HG03460 (cell line): ENCODE results near the gene RAB17.
"Not testable (repeated sequence)": the region's sequence is repeated elsewhere in the genome, so short reads cannot be mapped to it uniquely, and the experiment has no call there.

Experiments used
- ATAC-seq: cut with Tn5 transposase; IDR thresholded peaks from one replicate; pipeline ENCODE4 v1.9.1; 2021; ENCODE audit not compliant: unreplicated experiment

RAB17 gene

DNA sequence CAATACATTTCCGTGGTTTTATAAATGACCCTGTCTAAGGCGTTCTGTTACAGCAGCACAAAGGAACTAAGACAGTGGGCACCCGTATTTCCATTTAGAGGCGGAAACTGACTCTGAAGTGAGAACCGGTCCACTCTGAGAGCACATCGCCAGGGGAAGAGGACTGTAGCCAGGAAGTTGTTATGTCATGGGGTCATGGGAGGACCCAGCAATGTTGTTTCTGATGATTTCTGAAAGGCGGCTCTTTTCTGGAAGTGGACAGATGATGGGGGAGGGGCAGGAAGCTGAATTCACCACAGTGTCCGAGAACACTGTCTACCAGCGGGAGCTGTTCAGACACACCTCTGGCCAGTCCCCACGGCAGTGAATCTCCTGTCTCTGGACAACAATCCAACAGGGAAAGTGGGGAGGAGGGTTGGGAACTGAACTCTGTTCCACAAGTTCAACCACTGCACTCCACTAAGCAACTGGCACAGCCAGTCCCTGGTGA lies 34.7 kb upstream of the RAB17 start:
- no peak for ATAC-seq

DNA sequence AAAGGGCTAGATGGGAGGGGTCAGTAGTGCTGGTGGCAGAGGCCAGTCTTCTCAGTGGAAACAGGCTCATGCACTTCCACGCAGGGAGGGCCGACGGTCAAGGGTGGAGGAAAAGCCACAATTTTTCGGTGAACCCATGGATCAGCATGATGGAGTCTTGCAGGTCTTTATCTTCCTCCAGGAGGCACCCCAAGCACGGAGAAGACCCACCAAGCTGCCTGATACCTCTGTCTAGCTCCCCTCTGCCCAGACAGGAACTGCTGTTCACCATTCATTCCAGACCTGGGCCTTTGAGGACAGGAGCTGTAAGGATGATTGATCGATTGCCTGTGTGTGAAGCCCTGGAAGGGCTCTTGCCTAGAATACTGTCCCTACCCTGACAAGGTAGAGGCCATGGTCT lies 34.0 kb upstream of the RAB17 start:
- ATAC-seq, result no peak

DNA sequence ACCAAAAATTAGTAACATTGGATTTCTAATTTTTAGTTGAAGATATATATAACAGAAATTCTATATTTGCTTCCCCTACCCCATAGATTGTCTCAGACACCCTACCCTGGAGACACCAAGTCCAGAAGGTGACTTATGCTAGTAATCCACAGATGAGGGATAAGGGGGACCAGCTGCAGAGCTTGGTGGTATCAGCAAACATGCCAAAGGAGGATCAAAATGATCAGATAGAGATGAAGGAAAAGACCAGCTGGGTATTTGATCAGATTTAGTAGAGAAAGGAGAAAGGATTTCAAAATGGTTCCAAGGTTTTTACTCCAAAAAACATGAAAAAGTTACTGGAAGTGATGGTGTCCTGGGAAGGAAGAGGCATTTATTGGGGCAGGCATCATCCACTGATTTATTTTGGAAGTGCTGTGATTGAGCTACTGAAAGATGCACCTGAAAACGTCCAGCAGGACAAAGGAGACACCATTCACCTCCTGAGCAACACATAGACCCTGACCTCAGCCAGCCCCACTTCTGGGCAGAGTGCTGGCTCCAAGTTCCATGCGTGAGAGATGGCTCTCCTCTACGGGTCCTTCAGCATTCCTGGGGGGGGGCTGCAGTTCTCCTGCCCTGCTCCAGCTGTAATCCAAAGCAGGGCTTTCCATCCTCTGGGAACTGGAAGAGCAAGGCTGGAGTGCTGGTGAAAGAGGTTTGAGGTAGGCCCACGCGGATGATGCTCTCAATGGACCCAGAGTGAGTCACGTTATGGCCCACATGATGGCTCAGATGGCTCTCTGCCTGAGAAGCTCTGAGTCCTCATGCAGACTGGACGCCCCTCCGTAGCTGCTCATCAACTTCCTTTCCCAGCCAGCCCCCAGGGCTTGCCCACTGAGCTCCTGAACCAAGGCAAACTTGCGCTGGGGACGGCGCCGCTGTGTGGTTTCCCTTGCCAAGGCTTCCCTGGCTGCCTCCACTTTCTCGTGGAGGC lies 33.2 kb upstream of the RAB17 start:
- ATAC-seq, result no peak

GRCh38 chr2:237618449-237618848 lies 27.9 kb upstream of the RAB17 start:
- ATAC-seq, result no peak

DNA sequence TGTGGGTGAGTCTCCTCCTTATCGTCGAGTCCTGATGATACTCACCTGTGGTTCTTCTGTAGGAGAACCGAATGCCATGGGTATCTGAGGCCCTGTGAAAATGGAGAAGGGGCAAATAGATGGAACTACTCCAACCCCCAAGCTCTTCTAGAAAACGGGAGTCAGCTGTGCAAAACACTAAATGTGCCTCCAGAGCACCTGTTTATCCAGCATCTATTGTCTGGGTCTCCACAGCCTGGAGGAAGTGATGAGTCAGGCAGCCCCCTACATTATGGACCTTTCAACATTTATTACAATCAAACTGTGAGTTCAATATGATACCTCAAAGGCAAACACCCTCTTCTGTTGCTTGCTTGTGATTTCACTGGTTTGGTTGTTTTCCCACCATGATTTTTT lies 27.1 kb upstream of the RAB17 start:
- ATAC-seq, result no peak

DNA sequence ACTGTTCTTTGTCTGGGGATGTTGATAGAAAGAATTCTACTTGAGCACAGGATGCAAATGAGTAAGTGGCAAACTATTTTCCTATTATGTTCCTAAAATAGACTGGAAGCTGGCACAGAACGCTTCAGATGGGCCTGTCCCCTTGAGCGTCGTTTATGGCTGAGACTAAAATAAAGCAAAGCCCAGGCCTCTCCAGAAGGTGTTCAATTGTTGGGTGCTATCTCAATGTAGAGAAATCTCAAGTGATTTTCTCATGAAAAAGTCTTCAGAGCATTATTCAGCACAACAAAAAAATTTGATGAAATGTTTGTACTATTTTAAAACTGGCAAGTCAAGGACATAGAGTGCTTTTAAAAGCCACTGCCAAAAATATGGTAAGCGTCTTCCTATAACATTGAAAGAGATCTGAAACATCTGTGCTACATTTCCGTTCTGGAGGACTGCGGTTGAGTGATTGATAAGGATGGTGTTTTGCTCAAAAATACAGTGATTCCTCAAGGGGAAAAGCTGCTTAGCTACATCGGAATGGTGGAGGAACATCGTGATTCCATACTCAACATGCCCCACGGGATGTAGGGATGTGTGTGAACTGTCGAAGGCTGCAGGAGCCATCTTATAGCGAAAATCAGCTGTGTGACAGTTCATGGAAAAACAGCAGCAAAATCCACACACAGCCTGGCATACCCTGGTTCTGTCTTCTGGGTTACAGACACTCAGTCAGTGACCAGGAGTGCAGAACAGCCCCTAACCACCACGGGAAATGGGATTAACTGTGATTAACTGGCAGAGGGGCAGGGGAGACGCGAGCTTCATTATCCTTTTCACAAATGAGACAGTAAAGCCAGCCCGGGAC lies 26.4 kb upstream of the RAB17 start:
- no peak for ATAC-seq

DNA sequence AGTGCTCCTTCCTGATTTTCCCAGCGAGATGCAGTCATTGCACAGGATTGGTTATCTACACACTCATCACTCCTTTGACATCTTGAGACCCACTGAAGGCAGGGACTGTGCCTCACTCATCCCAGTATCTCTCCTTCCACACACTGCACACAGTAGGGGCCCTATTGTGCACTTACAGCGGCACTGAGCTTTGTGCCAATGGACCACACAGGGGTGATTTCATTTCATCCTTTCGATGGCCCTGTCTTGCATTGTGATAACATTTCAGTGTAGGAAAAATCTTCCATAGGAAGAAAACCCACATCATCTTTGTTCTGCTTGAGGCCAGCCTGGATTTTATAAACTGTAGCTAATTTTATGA lies 25.8 kb upstream of the RAB17 start:
- no peak for ATAC-seq

- ATAC-seq, result no peak
Observed at GRCh38 chr2:237615631-237616249, 25.2 kb upstream of the RAB17 start.

- ATAC-seq, result no peak
Observed at GRCh38 chr2:237614151-237614720, 23.7 kb upstream of the RAB17 start.

DNA sequence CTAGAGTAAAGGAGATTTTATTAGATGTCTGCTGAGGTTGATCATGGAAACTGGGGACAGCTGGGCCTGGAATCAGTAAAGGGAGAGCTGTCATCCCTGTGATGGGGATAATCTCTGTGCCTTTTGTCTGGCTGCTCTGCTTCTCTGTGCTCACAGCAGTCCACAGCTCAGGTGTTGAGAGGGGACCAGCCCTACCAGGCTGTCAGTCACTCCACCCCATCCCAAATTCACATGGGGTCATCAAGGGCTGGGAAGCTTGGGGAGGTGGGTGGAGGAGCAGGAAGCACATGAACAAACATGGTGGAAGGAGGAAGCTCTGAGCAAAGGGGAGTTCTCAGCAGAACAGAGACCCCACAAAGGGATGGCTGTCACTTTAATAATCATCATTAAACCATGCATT lies 23.1 kb upstream of the RAB17 start:
- no peak for ATAC-seq

- no peak for ATAC-seq
Observed at GRCh38 chr2:237612527-237613357, 22.2 kb upstream of the RAB17 start.

GRCh38 chr2:237606522-237606921 lies 16.0 kb upstream of the RAB17 start:
- not testable (repeated sequence) for ATAC-seq

GRCh38 chr2:237604960-237605359 lies 14.4 kb upstream of the RAB17 start:
- ATAC-seq, result no peak

DNA sequence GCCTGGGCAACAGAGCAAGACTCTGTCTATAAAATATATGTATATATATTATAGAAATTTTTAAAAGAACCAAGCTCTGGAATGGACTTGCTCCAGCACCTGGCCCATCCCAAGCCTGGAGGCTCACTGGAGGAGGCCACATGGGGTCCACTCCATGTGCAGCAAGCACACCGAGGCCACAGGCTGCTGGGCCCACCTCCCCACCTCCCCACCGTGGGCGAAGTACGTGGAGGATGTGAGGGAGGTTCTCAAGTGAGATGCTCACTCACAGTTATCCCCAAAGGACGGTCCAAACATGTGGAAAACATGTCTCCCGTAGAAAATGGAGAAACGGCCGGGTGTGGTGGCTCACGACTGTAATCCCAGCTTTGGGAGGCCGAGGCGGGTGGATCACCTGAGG lies 13.9 kb upstream of the RAB17 start:
- no peak for ATAC-seq

- no peak for ATAC-seq
Observed at GRCh38 chr2:237603718-237604362, 13.3 kb upstream of the RAB17 start.

DNA sequence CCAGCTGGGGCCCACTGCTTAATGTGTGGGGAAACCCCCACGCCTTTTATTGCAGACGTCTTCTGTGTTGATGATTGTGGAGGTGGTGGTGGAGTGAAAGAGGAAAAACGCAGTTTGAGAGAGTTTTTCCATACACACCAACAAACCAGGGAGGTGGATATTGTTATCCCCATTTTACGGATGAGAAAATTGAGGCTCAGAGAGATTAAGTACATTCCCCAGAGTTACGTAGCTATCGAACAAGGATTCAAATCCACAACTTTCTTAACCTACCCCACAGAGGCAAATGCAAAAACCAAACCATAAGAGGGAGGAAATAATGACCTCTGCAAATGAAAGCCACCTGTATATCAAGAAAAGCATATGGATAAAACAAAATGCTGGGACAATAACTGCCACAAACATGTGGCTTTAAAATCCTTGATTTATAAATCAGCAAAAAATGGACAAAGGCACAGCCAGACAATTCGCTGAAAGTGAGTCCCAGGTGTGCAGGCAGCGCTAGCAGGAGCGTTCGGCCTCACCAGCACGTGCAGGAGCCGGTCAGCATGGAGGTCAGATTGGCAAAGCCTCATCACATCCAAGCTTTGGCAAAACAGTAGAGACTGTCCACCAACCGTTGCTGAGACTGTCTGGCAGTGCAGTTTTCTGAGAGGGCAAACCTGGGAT lies 12.6 kb upstream of the RAB17 start:
- ATAC-seq, result no peak

DNA sequence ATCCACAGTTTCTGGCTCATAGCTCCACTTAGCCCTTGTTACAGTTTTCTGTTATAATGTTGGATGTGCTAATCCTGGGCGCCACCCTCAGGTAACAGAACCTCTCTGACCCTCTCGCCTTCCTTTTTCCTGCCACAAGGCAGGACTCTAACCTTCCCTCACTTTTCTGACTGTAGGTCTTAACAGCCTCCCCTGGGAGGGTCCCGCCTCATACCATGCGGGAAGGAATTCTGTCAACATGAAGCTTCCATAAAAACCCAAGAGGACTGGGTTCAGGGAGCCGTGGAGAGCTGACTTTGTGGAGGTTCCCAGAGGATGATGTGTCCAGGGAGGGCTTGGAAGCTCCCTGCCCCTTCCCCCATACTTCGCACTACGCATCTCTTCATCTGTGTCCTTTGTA lies 11.9 kb upstream of the RAB17 start:
- ATAC-seq, result no peak

GRCh38 chr2:237601453-237602116 lies 11.1 kb upstream of the RAB17 start:
- ATAC-seq, result no peak
